GM23338 (cell line): ENCODE measurements around the gene DFFB. TPM values are rescaled to one million over a fixed set of nuclear protein-coding genes. Genes with fewer than 3 reads are reported as not detected.

Experiments used
- ATAC-seq: fragments of 200-7000 bp; cut with Tn5 transposase; 3 replicates; pipeline ENCODE4 v1.9.1; 2020
- DNase-seq: peaks from one replicate; pipeline ENCODE4 v3.0.0-alpha.2; 2015; ENCODE audit warnings: low spot score
- H2AFZ ChIP-seq: fragments of 200-600 bp; sonication (generic); 2 replicates; pipeline ENCODE4 v1.8.0; 2016; ENCODE audit warnings: antibody characterized with exemption, mild to moderate bottlenecking, moderate library complexity
- H3F3A ChIP-seq: fragments of 200-600 bp; sonication (generic); replicated peaks from 2 replicates; pipeline ENCODE4 v1.8.0; 2017; ENCODE audit warnings: antibody characterized with exemption, mixed run types, low read depth
- H3K27ac ChIP-seq: fragments of 200-600 bp; sonication (generic); 2 replicates; pipeline ENCODE4 v1.6.1; 2016; ENCODE audit warnings: low read depth
- H3K27me3 ChIP-seq: fragments of 200-600 bp; sonication (generic); 2 replicates; pipeline ENCODE4 v1.8.0; 2016; ENCODE audit warnings: mild to moderate bottlenecking, mixed run types, moderate library complexity; ENCODE audit not compliant: insufficient read depth
- H3K36me3 ChIP-seq: fragments of 200-600 bp; sonication (generic); 2 replicates; pipeline ENCODE4 v1.8.0; 2016; ENCODE audit warnings: mild to moderate bottlenecking; ENCODE audit not compliant: insufficient read depth
- H3K4me1 ChIP-seq: fragments of 200-600 bp; sonication (generic); 2 replicates; pipeline ENCODE4 v1.8.0; 2016; ENCODE audit warnings: mild to moderate bottlenecking, moderate library complexity; ENCODE audit not compliant: insufficient read depth
- H3K4me2 ChIP-seq: fragments of 200-600 bp; sonication (generic); 2 replicates; pipeline ENCODE4 v1.7.1; 2017; ENCODE audit warnings: mixed run types
- H3K4me3 ChIP-seq: fragments of 200-600 bp; sonication (generic); 2 replicates; pipeline ENCODE4 v1.6.1; 2016; ENCODE audit warnings: mixed run types
- H3K79me2 ChIP-seq: fragments of 200-600 bp; sonication (generic); replicated peaks from 2 replicates; pipeline ENCODE4 v1.8.0; 2017; ENCODE audit warnings: mild to moderate bottlenecking; ENCODE audit not compliant: insufficient read depth
- H3K9me2 ChIP-seq: fragments of 200-600 bp; sonication (generic); 2 replicates; pipeline ENCODE4 v1.8.0; 2017; ENCODE audit not compliant: insufficient read depth
- H4K20me1 ChIP-seq: fragments of 200-600 bp; sonication (generic); replicated peaks from 2 replicates; pipeline ENCODE4 v1.8.0; 2017; ENCODE audit warnings: mild to moderate bottlenecking; ENCODE audit not compliant: insufficient read depth
- H3K27ac Mint-ChIP-seq: 2 replicates; pipeline ENCODE4 v1.8.0; 2020; ENCODE audit warnings: inconsistent platforms, mild to moderate bottlenecking, moderate library complexity, mixed read lengths
- H3K27me3 Mint-ChIP-seq: 3 replicates; pipeline ENCODE4 v1.8.0; 2022; ENCODE audit warnings: low read depth, mild to moderate bottlenecking, moderate library complexity, mixed read lengths, inconsistent platforms; ENCODE audit not compliant: insufficient read depth, poor library complexity
- H3K36me3 Mint-ChIP-seq: 3 replicates; pipeline ENCODE4 v1.8.0; 2021; ENCODE audit warnings: low read depth, mild to moderate bottlenecking, inconsistent platforms, moderate library complexity, mixed read lengths
- H3K4me1 Mint-ChIP-seq: 3 replicates; pipeline ENCODE4 v1.8.0; 2020; ENCODE audit warnings: mild to moderate bottlenecking, inconsistent platforms, mixed read lengths
- H3K4me3 Mint-ChIP-seq: 3 replicates; pipeline ENCODE4 v1.8.0; 2021; ENCODE audit warnings: moderate library complexity, mild to moderate bottlenecking, inconsistent platforms, mixed read lengths
- H3K9me3 Mint-ChIP-seq: 3 replicates; pipeline ENCODE4 v1.8.0; 2020; ENCODE audit warnings: moderate library complexity, mild to moderate bottlenecking, inconsistent platforms, mixed read lengths
- CREB1 ChIP-seq: fragments of 250-450 bp; sonication (Bioruptor Pico); IDR thresholded peaks from 2 replicates; pipeline ENCODE4 v1.5.0; 2020; ENCODE audit warnings: low read depth, mild to moderate bottlenecking, moderate library complexity
- CTCF ChIP-seq, 2 experiments: fragments of 200-600 bp in 1 of 2; sonication (generic) in 1 of 2; conservative IDR thresholded peaks; 2 replicates each; pipeline versions ENCODE4 v1.5.1 to v1.6.1; 2016 to 2017; ENCODE audit warnings: antibody characterized with exemption in 2 of 2, low read depth in 2 of 2, mild to moderate bottlenecking in 2 of 2, moderate library complexity in 1 of 2
- ETS1 ChIP-seq: IDR thresholded peaks from 2 replicates; pipeline ENCODE4 v1.6.1; 2016; ENCODE audit warnings: antibody characterized with exemption
- POLR2AphosphoS5 ChIP-seq: IDR thresholded peaks from 2 replicates; pipeline ENCODE4 v1.6.1; 2016; ENCODE audit warnings: antibody characterized with exemption, low read depth
- ZNF114 ChIP-seq: fragments of 250-450 bp; sonication (Bioruptor Pico); IDR thresholded peaks from 2 replicates; pipeline ENCODE4 v1.5.0; 2020; ENCODE audit warnings: mild to moderate bottlenecking, moderate library complexity
- ZNF331 ChIP-seq: fragments of 250-450 bp; sonication (Bioruptor Pico); IDR thresholded peaks from 2 replicates; pipeline ENCODE4 v1.5.0; 2020; ENCODE audit warnings: low read depth, mild to moderate bottlenecking, moderate library complexity
- polyA plus RNA-seq: library from polyadenylated mRNA; unstranded; fragments of >200 nt; fragmentation: Nextera tagmentation; extraction: Ambion mirVana; gene quantifications from 2 replicates; pipeline ENCODE4 v1.2.1, GENCODE V29; 2016
- total RNA-seq: library from RNA; depleted of rRNA; stranded (reverse); fragments of >200 nt; shearing (Covaris generic); gene quantifications from 2 replicates; pipeline ENCODE4 v1.2.3, GENCODE V29; 2014

Gene DFFB
- total and polyA plus RNA-seq, 2 experiments from 2014 or later, result 6.5 to 18.1 TPM

- peaks cover 41% of the 10 kb centered on the region for H3K79me2 ChIP-seq
- peaks cover 3% of the 10 kb centered on the region; the same call in 1 of the 2 replicates for H3F3A ChIP-seq
- peak; percentile 97 for DNase-seq
- H3K4me3 ChIP-seq, result peak within 1 kb of the TSS; percentile 95
- H3K27ac ChIP-seq, result peak within 1 kb of the TSS; percentile 100
- H3K27me3 ChIP-seq, result no peaks in the 10 kb centered on the region
- H3K4me2 ChIP-seq, result peak within 1 kb of the TSS; percentile 93
- peak; percentile 93 for TF ChIP-seq ETS1
- peak; percentile 53 for TF ChIP-seq POLR2AphosphoS5
- peak; percentile 60 for TF ChIP-seq CREB1
- TF ChIP-seq ZNF331 (CRISPR knock-in tag), result no peak
- TF ChIP-seq ZNF114 (CRISPR knock-in tag), result peak; percentile 98
- 0 out of 2 replicates have a peak, but pooled peaks cover 4% of the 10 kb centered on the region for H3K4me1 ChIP-seq
- peak; percentile 82 for ATAC-seq
- Mint-ChIP-seq H3K36me3 (peaks cover 6% of the 10 kb centered on the region; the same call in 2 of the 3 replicates), H3K4me1 (peaks cover 23% of the 10 kb centered on the region), H3K27ac (peak within 1 kb of the TSS; percentile 100), H3K4me3 (peak within 1 kb of the TSS; percentile 94), H3K9me3 (peaks cover 11% of the 10 kb centered on the region; the same call in 2 of the 3 replicates), H3K27me3 (peaks cover 9% of the 10 kb centered on the region)
- H3K9me2 ChIP-seq, result no peaks in the 10 kb centered on the region
- H2AFZ ChIP-seq, result peak within 1 kb of the TSS; percentile 97
- peaks cover 11% of the 10 kb centered on the region; the same call in 1 of the 2 replicates for H4K20me1 ChIP-seq
- no peaks in the 10 kb centered on the region for H3K36me3 ChIP-seq
Measured at GRCh38 chr1:3900150-3900968, 43.1 kb downstream of the DFFB start, which contains the start of gene C1orf174. TSS of gene C1orf174 (minus strand) at chr1:3900272. CDS start at chr1:3900186, 86 bp downstream.

GRCh38 chr1:3900969-3901529, 43.8 kb downstream of the DFFB start:
- Histone ChIP-seq H3K27me3 (no peaks in the 10 kb centered on the region), H3K4me1 (0 out of 2 replicates have a peak, but pooled peaks cover 4% of the 10 kb centered on the region), H2AFZ (peak overlapping the region; percentile 97), H4K20me1 (0 out of 2 replicates have a peak, but pooled peaks cover 6% of the 10 kb centered on the region), H3K4me2 (peak overlapping the region; percentile 93), H3K27ac (peak overlapping the region; percentile 100), H3K36me3 (no peaks in the 10 kb centered on the region), H3K9me2 (no peaks in the 10 kb centered on the region), H3K79me2 (peaks cover 34% of the 10 kb centered on the region), H3K4me3 (peak overlapping the region; percentile 95), H3F3A (peaks cover 3% of the 10 kb centered on the region; the same call in 1 of the 2 replicates)
- peaks cover 6% of the 10 kb centered on the region; the same call in 2 of the 3 replicates for H3K36me3 Mint-ChIP-seq
- peaks cover 26% of the 10 kb centered on the region for H3K4me1 Mint-ChIP-seq
- DNase-seq (peak; percentile 97), ATAC-seq (peak; percentile 70)
- H3K4me3 Mint-ChIP-seq, result peak overlapping the region; percentile 94
- no peak for TF ChIP-seq CTCF (conservative IDR thresholded peaks at IDR 0.05; ENCODE audit: low read depth in 2 of 2)
- peak; percentile 55 for TF ChIP-seq POLR2AphosphoS5
- peak overlapping the region; percentile 100 for H3K27ac Mint-ChIP-seq
- peaks cover 9% of the 10 kb centered on the region for H3K27me3 Mint-ChIP-seq
- peaks cover 11% of the 10 kb centered on the region; the same call in 2 of the 3 replicates for H3K9me3 Mint-ChIP-seq
